C4-2B (cell line): ENCODE measurements around the gene PLXNA4.

Source experiments
- H3K27ac ChIP-seq: fragments of 450-650 bp; 2 replicates; pipeline ENCODE4 v1.5.1; 2017
- ZFX ChIP-seq: fragments of 450-650 bp; IDR thresholded peaks from 2 replicates; pipeline ENCODE4 v1.6.1; 2017
- TF ChIP-seq, protein P1 (sequence below): fragments of 450-650 bp; conservative IDR thresholded peaks from 2 replicates; pipeline ENCODE4 v1.5.1; 2017; ENCODE audit warnings: mild to moderate bottlenecking

The PLXNA4 gene

DNA sequence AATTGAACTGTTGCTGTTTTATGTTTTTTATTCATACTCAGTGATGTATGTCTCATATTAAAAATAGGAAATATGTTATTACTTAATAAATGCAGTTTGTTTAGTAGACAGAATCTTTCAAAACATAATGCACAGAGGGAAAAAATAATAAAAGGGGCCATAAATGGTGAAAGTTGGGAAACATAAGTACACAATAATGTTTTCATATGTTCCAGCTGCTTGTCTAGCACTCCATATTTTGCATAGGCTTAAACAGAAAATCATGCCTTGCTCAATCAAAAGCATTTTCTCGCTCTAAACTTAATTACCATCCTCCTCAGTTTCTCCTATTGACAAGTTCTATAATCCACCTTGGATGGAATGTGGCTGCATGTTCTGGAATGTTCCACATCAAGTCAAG is 333.2 kb downstream of the PLXNA4 start:
- no peak overlapping the region for H3K27ac ChIP-seq
- TF ChIP-seq, protein P1, sequence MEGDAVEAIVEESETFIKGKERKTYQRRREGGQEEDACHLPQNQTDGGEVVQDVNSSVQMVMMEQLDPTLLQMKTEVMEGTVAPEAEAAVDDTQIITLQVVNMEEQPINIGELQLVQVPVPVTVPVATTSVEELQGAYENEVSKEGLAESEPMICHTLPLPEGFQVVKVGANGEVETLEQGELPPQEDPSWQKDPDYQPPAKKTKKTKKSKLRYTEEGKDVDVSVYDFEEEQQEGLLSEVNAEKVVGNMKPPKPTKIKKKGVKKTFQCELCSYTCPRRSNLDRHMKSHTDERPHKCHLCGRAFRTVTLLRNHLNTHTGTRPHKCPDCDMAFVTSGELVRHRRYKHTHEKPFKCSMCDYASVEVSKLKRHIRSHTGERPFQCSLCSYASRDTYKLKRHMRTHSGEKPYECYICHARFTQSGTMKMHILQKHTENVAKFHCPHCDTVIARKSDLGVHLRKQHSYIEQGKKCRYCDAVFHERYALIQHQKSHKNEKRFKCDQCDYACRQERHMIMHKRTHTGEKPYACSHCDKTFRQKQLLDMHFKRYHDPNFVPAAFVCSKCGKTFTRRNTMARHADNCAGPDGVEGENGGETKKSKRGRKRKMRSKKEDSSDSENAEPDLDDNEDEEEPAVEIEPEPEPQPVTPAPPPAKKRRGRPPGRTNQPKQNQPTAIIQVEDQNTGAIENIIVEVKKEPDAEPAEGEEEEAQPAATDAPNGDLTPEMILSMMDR: no peak
- TF ChIP-seq ZFX: no peak

- H3K27ac ChIP-seq: no peak overlapping the region; the same call in 1 of the 2 replicates
- TF ChIP-seq ZFX: no peak
- TF ChIP-seq, protein P1: no peak
Measured at GRCh38 chr7:132242192-132242812, 334.0 kb downstream of the PLXNA4 start.

DNA sequence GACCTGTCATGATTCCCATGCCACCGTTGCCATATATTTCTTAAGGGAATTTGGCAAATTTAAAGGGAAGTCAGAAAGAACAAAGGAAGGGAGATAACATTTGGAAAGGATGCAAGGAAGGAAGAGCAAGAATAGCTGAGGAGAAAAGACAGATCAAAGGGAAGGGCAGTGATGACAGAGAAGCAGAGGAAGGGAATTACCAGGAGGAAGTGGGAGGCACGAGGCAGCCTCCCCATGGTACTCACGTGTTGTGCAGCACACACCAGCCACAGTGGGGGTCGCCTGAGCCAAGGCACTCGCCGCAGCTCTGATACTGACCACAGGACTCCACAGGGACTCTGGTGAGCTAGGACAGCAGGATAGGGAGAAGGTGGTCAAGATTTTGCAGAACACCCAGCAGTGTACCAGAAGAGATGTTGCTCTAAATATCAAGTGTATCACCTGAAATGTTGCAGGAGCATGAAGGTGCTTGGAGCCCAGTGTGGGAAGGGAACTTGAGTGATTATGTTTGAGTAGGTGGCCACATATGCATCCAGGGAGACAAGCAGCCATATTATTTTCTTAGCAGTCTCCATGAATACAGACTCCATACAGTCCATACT is 335.3 kb downstream of the PLXNA4 start:
- no peak overlapping the region for H3K27ac ChIP-seq
- no peak for TF ChIP-seq ZFX
- TF ChIP-seq, protein P1: no peak

DNA sequence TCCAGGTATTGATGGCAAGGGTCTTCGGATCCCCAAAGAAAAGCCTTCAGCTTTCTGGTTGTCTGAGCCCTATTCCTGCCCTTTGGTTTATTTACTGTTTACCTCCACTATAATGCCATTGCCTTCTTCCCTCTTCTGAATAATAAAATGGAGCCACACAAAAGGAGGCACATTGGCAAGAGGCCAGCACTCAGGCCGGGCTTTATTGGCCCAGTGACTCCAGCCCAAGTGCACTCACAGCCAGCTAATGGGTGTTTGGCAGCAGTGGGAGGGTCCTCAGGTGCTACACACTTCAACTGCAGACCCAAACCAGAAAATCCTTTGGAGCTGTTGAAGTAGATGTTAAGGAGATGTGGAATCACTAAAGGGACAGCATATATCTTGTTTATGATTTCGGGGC is 336.0 kb downstream of the PLXNA4 start:
- TF ChIP-seq, protein P1: no peak
- TF ChIP-seq ZFX: no peak
- no peak overlapping the region for H3K27ac ChIP-seq

- H3K27ac ChIP-seq: no peak overlapping the region
- TF ChIP-seq ZFX: no peak
- TF ChIP-seq, protein P1: no peak
Measured at GRCh38 chr7:132239422-132239994, 336.8 kb downstream of the PLXNA4 start.

- no peak for TF ChIP-seq ZFX
- TF ChIP-seq, protein P1: no peak
Measured at GRCh38 chr7:132234711-132235110, 341.6 kb downstream of the PLXNA4 start.

GRCh38 chr7:132232406-132232805 is 343.9 kb downstream of the PLXNA4 start:
- H3K27ac ChIP-seq: no peak overlapping the region
- TF ChIP-seq, protein P1: no peak
- no peak for TF ChIP-seq ZFX

More at GRCh38 chr7:132234711-132235110, 341.6 kb downstream of the PLXNA4 start:
- H3K27ac ChIP-seq: no peak overlapping the region
